ENCODE results near the gene PANK2. TPM values are rescaled to one million over a fixed set of nuclear protein-coding genes. Genes with fewer than 3 reads are reported as not detected.

Gene PANK2
- total RNA-seq, 1 donor from 2014 or later = 65.4 TPM

DNA sequence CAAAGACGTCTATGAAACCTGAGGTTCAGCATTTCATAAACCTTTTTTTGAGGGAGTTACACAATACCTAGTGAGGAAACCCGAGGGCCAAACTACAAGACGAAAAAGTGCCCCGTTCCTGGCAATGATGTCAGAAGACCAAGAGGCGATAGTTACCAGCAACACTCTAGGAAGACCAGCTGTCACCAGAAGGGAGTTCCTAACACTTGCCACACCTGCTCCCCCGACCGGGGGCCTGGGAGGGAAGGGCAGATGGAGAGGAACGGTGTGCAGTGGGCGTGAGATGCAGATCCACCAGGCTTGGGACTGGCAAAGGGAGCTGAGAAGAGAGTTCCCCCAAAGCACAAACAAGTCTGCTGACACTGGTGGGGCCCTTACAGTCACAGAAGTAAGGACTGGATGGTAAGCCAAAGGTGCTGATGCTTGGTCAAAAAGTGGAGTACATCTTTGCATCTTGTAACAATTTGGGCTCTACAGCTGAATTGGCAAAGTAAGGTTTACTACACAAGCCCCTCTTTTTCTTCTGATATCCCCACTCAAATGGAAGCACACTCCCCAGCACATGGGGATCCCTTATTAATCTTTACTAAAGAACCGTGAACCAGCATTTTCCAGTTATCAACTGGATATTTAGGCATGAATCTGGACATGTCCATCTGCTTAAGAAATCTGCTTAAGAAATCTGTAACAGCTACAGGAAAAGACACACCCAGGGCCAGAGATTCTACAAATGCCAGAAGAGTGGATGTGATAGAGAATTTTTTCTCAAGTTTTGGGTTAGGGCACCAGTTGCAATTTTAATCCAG, 38.5 kb downstream of the PANK2 start:
- Mint-ChIP-seq H3K27me3 (ENCODE audit: low read depth) (peaks cover 13% of the 10 kb centered on the region), H3K36me3 (ENCODE audit: low read depth) (peaks cover 14% of the 10 kb centered on the region), H3K9me3 (no peaks in the 10 kb centered on the region), H3K4me1 (peaks cover 34% of the 10 kb centered on the region), H3K27ac (ENCODE audit: unreplicated experiment) (no peak overlapping the region), H3K4me3 (peak overlapping the region; percentile 70)
- DNase-seq (ENCODE audit: low read depth, low spot score) = no peak
- TF ChIP-seq, protein P1, sequence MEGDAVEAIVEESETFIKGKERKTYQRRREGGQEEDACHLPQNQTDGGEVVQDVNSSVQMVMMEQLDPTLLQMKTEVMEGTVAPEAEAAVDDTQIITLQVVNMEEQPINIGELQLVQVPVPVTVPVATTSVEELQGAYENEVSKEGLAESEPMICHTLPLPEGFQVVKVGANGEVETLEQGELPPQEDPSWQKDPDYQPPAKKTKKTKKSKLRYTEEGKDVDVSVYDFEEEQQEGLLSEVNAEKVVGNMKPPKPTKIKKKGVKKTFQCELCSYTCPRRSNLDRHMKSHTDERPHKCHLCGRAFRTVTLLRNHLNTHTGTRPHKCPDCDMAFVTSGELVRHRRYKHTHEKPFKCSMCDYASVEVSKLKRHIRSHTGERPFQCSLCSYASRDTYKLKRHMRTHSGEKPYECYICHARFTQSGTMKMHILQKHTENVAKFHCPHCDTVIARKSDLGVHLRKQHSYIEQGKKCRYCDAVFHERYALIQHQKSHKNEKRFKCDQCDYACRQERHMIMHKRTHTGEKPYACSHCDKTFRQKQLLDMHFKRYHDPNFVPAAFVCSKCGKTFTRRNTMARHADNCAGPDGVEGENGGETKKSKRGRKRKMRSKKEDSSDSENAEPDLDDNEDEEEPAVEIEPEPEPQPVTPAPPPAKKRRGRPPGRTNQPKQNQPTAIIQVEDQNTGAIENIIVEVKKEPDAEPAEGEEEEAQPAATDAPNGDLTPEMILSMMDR (conservative IDR thresholded peaks at IDR 0.05) = no peak

DNA sequence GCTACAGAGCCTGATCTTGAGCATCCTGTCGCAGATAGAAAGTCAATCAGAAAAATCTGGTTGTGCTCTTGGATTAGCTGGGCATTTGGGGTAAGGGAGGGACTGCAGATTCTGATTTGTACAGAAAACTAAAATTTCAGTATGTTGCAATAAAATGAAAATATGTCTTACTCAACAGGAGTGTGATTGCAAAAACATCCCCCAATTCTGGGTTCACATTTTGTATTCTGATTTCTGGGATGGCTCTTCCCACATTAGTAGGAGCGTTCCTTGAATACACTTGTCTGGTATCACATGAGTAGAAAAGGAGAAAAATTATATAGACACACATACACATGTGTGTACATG, 40.5 kb downstream of the PANK2 start:
- TF ChIP-seq, protein P1 (conservative IDR thresholded peaks at IDR 0.05) = no peak
- H3K9me3 Mint-ChIP-seq = no peaks in the 10 kb centered on the region
- no peak overlapping the region for H3K27ac Mint-ChIP-seq (ENCODE audit: unreplicated experiment)
- peaks cover 13% of the 10 kb centered on the region for H3K27me3 Mint-ChIP-seq (ENCODE audit: low read depth)
- peaks cover 15% of the 10 kb centered on the region for H3K36me3 Mint-ChIP-seq (ENCODE audit: low read depth)
- peaks cover 33% of the 10 kb centered on the region for H3K4me1 Mint-ChIP-seq
- DNase-seq (ENCODE audit: low read depth, low spot score) = no peak
- H3K4me3 Mint-ChIP-seq = peak overlapping the region; percentile 52

DNA sequence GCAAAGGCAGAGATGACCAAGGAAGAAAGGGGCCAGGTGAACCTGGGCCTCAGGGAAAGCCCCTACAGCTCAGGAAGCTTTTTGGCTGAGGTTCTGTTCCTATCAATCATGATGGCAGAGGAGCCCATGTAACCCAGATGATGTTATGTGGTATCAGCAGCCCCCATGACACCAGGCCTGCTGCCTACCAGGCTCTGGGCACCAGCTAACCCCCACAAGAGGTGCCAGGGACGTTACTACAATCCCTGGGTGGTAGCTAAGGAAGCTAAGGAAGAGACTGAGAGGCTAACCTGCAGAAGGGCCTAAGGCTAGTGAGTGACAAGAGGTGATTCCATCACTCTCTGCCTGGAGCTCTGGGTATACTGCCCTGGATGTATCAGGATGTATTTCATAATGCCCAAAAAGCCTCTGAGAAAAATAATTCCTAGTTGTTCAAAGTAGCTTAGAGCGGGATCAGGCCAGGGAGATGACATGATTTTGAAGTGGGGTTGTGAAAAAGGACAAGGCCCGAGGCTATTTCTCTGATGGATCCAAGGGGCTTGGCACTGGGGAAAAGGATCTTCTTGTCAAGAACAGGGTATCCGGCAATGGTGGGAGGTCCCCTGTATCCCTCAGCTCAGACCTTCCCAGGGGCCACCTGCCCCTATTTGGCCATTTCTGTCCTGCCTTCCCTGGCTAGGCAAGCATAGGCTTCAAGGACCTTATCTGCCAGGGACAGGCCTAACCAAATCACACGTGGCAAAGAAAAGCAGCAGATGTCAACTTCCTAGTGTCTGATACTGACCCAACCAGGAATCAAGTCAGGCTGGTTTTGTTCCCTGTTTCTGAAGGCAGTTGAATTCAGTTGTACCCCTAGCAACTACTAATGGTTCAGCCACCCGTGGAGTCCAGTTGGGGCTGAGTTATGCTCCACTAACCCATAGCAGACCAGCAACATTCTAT, 41.3 kb downstream of the PANK2 start:
- H3K4me1 Mint-ChIP-seq = peaks cover 32% of the 10 kb centered on the region
- no peak for DNase-seq (ENCODE audit: low read depth, low spot score)
- peak overlapping the region; percentile 52 for H3K4me3 Mint-ChIP-seq
- no peaks in the 10 kb centered on the region for H3K9me3 Mint-ChIP-seq
- H3K27me3 Mint-ChIP-seq (ENCODE audit: low read depth) = peaks cover 13% of the 10 kb centered on the region
- H3K36me3 Mint-ChIP-seq (ENCODE audit: low read depth) = peaks cover 13% of the 10 kb centered on the region
- peak overlapping the region; percentile 53 for H3K27ac Mint-ChIP-seq (ENCODE audit: unreplicated experiment)
- TF ChIP-seq, protein P1 (conservative IDR thresholded peaks at IDR 0.05) = no peak

DNA sequence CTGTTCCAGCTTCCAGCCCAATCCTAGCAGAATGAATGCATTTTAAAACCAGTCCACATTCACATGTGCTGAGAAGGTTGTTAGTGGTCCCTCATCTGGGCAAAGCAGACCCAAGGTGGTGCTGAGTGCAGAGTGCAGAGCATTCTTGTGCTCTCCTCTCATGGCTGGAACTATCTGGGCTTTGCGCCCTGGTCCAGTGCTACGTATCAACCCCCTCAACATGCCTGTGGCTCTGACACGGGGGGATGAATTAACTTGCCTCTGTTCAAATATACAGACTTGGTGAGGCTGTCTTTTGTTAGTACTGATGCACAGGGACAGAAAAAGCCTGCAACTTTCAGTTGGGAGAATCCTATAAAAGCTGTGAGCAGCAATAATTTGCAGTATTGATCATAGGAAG, 42.5 kb downstream of the PANK2 start:
- Mint-ChIP-seq H3K4me1 (peaks cover 23% of the 10 kb centered on the region), H3K27me3 (ENCODE audit: low read depth) (peaks cover 13% of the 10 kb centered on the region), H3K36me3 (ENCODE audit: low read depth) (peaks cover 11% of the 10 kb centered on the region), H3K4me3 (no peak overlapping the region), H3K27ac (ENCODE audit: unreplicated experiment) (peak overlapping the region; percentile 27), H3K9me3 (no peaks in the 10 kb centered on the region)
- TF ChIP-seq, protein P1 (conservative IDR thresholded peaks at IDR 0.05) = no peak
- no peak for DNase-seq (ENCODE audit: low read depth, low spot score)

DNA sequence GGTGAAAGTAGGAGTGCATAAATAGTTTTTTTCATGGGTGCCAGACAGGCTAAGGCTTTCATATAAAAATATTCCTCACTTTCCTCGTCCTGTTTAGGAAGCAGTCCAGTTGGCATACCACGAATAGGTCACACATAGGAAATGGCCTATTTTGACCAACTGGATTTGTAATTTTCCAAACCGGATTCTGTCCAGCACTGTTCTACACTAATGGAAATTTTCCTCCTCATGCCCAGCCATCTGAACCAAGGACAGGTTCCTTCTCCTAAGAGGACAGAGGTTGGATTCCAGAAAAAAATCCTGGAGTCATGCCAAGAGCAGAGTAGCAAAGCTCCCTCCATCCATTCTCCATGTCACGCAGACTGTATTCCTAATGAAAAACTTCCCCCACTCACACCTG, 43.1 kb downstream of the PANK2 start:
- Mint-ChIP-seq H3K27ac (ENCODE audit: unreplicated experiment) (peak overlapping the region; percentile 83), H3K36me3 (ENCODE audit: low read depth) (peaks cover 11% of the 10 kb centered on the region), H3K9me3 (no peaks in the 10 kb centered on the region), H3K27me3 (ENCODE audit: low read depth) (peaks cover 13% of the 10 kb centered on the region), H3K4me1 (peaks cover 18% of the 10 kb centered on the region), H3K4me3 (no peak overlapping the region)
- no peak for DNase-seq (ENCODE audit: low read depth, low spot score)
- TF ChIP-seq, protein P1 (conservative IDR thresholded peaks at IDR 0.05) = no peak
